ENCODE measurements around the gene MAP3K9. TPM values are rescaled to one million over a fixed set of nuclear protein-coding genes. Genes with fewer than 3 reads are reported as not detected.

Gene MAP3K9
- total and polyA plus RNA-seq, 10 of the 15 experiments (the other 5 are each of a cell fraction or from before 2014, with no cell fraction given) = 0.48 to 7.9 (median 2.9) TPM

- ChIA-PET SMC1A (ENCODE audit: uncharacterized antibody, unreplicated experiment) (no interaction called here), RAD21 (ENCODE audit: unreplicated experiment) (no interaction called here), POLR2A (interaction anchor here (0.6 kb wide), 1 partner anchor 37 kb away, joined by 3 read pairs; no protein-coding TSS in a partner anchor), CTCF (interaction anchor here (0.6 kb wide), 1 partner anchor 132 kb away, joined by 3 read pairs; no protein-coding TSS in a partner anchor)
- Histone ChIP-seq H3K4me1 (ENCODE audit: control insufficient read depth, insufficient read depth, low read length) (peaks cover under 1% of the 10 kb centered on the region), H3K27me3 (replicated peaks in 1 of 2; ENCODE audit: control insufficient read depth in 2 of 2, insufficient read depth in 2 of 2, low read length in 1 of 2) (no peaks in the 10 kb centered on the region), H3K4me3 (no peak overlapping the region), H3K4me2 (ENCODE audit: control insufficient read depth, insufficient read depth) (no peak overlapping the region), H3K9me3 (replicated peaks; ENCODE audit: control insufficient read depth, insufficient read depth, low read length) (no peaks in the 10 kb centered on the region), H3K36me3 (ENCODE audit: control insufficient read depth in 2 of 2, insufficient read depth in 2 of 2, low read length in 1 of 2) (peaks cover 0 to 17% of the 10 kb centered on the region in 2 experiments; a peak in 3 of 4 replicates), H3K9ac (ENCODE audit: control insufficient read depth, insufficient read depth, low read length) (no peak overlapping the region), H4K20me1 (ENCODE audit: control insufficient read depth, insufficient read depth) (peaks cover 3% of the 10 kb centered on the region; the same call in 1 of the 2 replicates), H3K79me2 (ENCODE audit: control insufficient read depth, insufficient read depth, low read length) (0 out of 2 replicates have a peak, but pooled peaks cover 2% of the 10 kb centered on the region), H3K27ac (ENCODE audit: control insufficient read depth, insufficient read depth) (no peak overlapping the region), H2AFZ (ENCODE audit: control insufficient read depth, low read depth, low read length) (no peak overlapping the region)
- DNase-seq (ENCODE audit: low read depth, low spot score) = no peak
- WGBS (ENCODE audit: insufficient coverage, insufficient replicate concordance, low lambda C conversion rate, missing lambda C conversion rate) = 98% methylated on average over 8 of the region's 8 CpGs
- in situ Hi-C loops (cut with MboI) = no loop called here
- intact Hi-C loops (cut with micrococcal nuclease; ENCODE audit: unreplicated experiment) = no loop called here
- FAIRE-seq = no peak
- no peak for ATAC-seq
- no TSS peak for BruUV-seq (replicated peaks)
- no peak for TF ChIP-seq REST (IDR thresholded peaks at IDR 0.05; ENCODE audit: low read depth, low read length)
- no peak for TF ChIP-seq ASH2L (IDR thresholded peaks at IDR 0.05; ENCODE audit: borderline replicate concordance, low read depth)
- TF ChIP-seq CREB1 (IDR thresholded peaks at IDR 0.05; ENCODE audit: low read depth) = no peak
- no peak for TF ChIP-seq SPI1 (IDR thresholded peaks at IDR 0.05; ENCODE audit: borderline replicate concordance, insufficient read depth, low read depth, low read length)
- TF ChIP-seq ZBTB4 (CRISPR knock-in tag; IDR thresholded peaks at IDR 0.05) = no peak
- TF ChIP-seq POU2F2 (IDR thresholded peaks at IDR 0.05; ENCODE audit: borderline replicate concordance, low read depth, low read length) = no peak
- no peak for TF ChIP-seq BCL11A (IDR thresholded peaks at IDR 0.05; ENCODE audit: low read depth, low read length)
- no peak for TF ChIP-seq PBX3 (IDR thresholded peaks at IDR 0.05; ENCODE audit: insufficient replicate concordance, low read depth, low read length)
- TF ChIP-seq ZNF592 (IDR thresholded peaks at IDR 0.05) = no peak
- no peak for TF ChIP-seq NR2F1 (conservative IDR thresholded peaks at IDR 0.05)
- TF ChIP-seq SMAD5 (IDR thresholded peaks at IDR 0.05; ENCODE audit: low read depth) = no peak
Observed at GRCh38 chr14:70796551-70796950, 12.8 kb downstream of the MAP3K9 start.
